K562 (cell line): Measurements from ENCODE around the gene CENPV. TPM values are rescaled to one million over a fixed set of nuclear protein-coding genes. Genes with fewer than 3 reads are reported as not detected.
A peak's percentile ranks its signal among the peaks of the same experiment; 100 is the strongest.

Source experiments
- ATAC-seq: fragments of 200-7000 bp; cut with Tn5 transposase; 3 replicates; pipeline ENCODE4 v1.9.1; 2020; ENCODE audit warnings: moderate library complexity
- BruUV-seq: library from RNA; stranded (reverse); fragments of 400-500 nt; replicated peaks from 2 replicates; lab custom pipeline; 2021; lab: Mats Ljungman, UMichigan
- CTCF ChIA-PET: fragments of 300-600 bp; formaldehyde crosslinking; extraction: SDS; loops from one replicate; lab custom pipeline; 2021; ENCODE audit warnings: low intra/inter-chr PET ratio; lab: Yijun Ruan, JAX
- POLR2A ChIA-PET: fragments of 300-600, 350-650 bp; sonication (Branson Sonifier 250); formaldehyde crosslinking; extraction: SDS; loops from one replicate; lab custom pipeline; 2021; ENCODE audit warnings: antibody characterized with exemption, inconsistent platforms; lab: Yijun Ruan, JAX
- DNase-seq, 4 experiments: peaks; one replicate each; pipeline versions ENCODE4 v3.0.0 to v3.0.0-alpha.2; 2011 to 2018; ENCODE audit warnings: low spot score in 3 of 4, mixed read lengths in 3 of 4; ENCODE audit errors: extremely low read depth in 1 of 4
- FAIRE-seq: peaks from 2 replicates; lab custom pipeline; 2011; peaks lifted over from hg19 to GRCh38; lab: Jason Lieb, UNC
- H2AFZ ChIP-seq: 2 replicates; pipeline ENCODE4 v1.6.0; 2011; ENCODE audit warnings: low read depth, low read length, control low read depth, inconsistent platforms
- H3K27ac ChIP-seq: fragments of 200-600 bp; 3 replicates; pipeline ENCODE4 v1.8.0; 2011; ENCODE audit warnings: low read depth, mild to moderate bottlenecking, control low read depth, inconsistent platforms, low read length, moderate library complexity, mixed read lengths; ENCODE audit errors: extremely low read depth
- H3K27me3 ChIP-seq, 2 experiments: fragments of 300-600 bp in 1 of 2; 2 replicates in 1 of 2; 3 replicates in 1 of 2; pipeline versions ENCODE4 v1.6.0 to v1.8.0; 2011; ENCODE audit warnings: inconsistent platforms in 2 of 2, low read length in 2 of 2, mild to moderate bottlenecking in 1 of 2, mixed read lengths in 1 of 2, moderate library complexity in 1 of 2; ENCODE audit not compliant: control insufficient read depth in 2 of 2, insufficient read depth in 2 of 2
- H3K36me3 ChIP-seq: fragments of 300-600 bp; 3 replicates; pipeline ENCODE4 v1.8.0; 2011; ENCODE audit warnings: mild to moderate bottlenecking, low read length, inconsistent platforms; ENCODE audit not compliant: control insufficient read depth, insufficient read depth
- H3K4me1 ChIP-seq, 2 experiments: fragments of 200-600 bp in 1 of 2; replicated peaks in 1 of 2; 2 replicates in 1 of 2; 3 replicates in 1 of 2; pipeline versions ENCODE4 v1.5.1 to v1.8.0; 2011; ENCODE audit warnings: inconsistent platforms in 2 of 2, low read length in 2 of 2, mild to moderate bottlenecking in 1 of 2, mixed read lengths in 1 of 2, moderate library complexity in 1 of 2; ENCODE audit not compliant: control insufficient read depth in 2 of 2, insufficient read depth in 2 of 2
- H3K4me2 ChIP-seq: 2 replicates; pipeline ENCODE4 v1.6.1; 2011; ENCODE audit warnings: low read length, control low read depth, inconsistent platforms, mixed read lengths; ENCODE audit not compliant: insufficient read depth
- H3K4me3 ChIP-seq: fragments of 200-600 bp; sonication (generic), shearing (Covaris generic); 2 replicates; pipeline ENCODE4 v1.5.1; 2016; ENCODE audit warnings: control low read depth, inconsistent platforms
- H3K79me2 ChIP-seq: fragments of 200-600 bp; 3 replicates; pipeline ENCODE4 v1.8.0; 2011; ENCODE audit warnings: low read length, inconsistent platforms; ENCODE audit not compliant: control insufficient read depth, insufficient read depth
- H3K9ac ChIP-seq, 2 experiments: 2 replicates each; pipeline versions ENCODE4 v1.6.0 to v1.6.1; 2011; ENCODE audit warnings: low read depth in 2 of 2, low read length in 2 of 2, control low read depth in 1 of 2, inconsistent platforms in 1 of 2, mild to moderate bottlenecking in 1 of 2, mixed read lengths in 1 of 2; ENCODE audit not compliant: insufficient read depth in 1 of 2
- H3K9me1 ChIP-seq: one replicate; pipeline ENCODE4 v1.6.0; 2011; ENCODE audit warnings: inconsistent platforms, mild to moderate bottlenecking, low read length, moderate library complexity; ENCODE audit not compliant: control insufficient read depth, insufficient read depth
- H3K9me3 ChIP-seq: replicated peaks from 2 replicates; pipeline ENCODE4 v1.5.1; 2011; ENCODE audit warnings: low read depth, low read length, inconsistent platforms; ENCODE audit not compliant: control insufficient read depth, insufficient read depth
- H4K20me1 ChIP-seq: replicated peaks from 2 replicates; pipeline ENCODE4 v1.6.1; 2011; ENCODE audit warnings: low read length, inconsistent platforms, mixed read lengths; ENCODE audit not compliant: control insufficient read depth, insufficient read depth
- MCM2 ChIP-seq: fragments of 450-650 bp; IDR thresholded peaks from 2 replicates; pipeline ENCODE4 v1.6.1; 2017; ENCODE audit warnings: low read depth, mild to moderate bottlenecking
- MCM3 ChIP-seq: fragments of 450-650 bp; IDR thresholded peaks from 2 replicates; pipeline ENCODE4 v1.6.1; 2016
- NR2C2 ChIP-seq, 2 experiments: fragments of 200-800 bp in 1 of 2; sonication (Bioruptor generic) in 1 of 2; sonication (generic) in 1 of 2; formaldehyde crosslinking in 1 of 2; IDR thresholded peaks; 2 replicates each; pipeline versions ENCODE4 v1.6.1 to v1.8.0; 2016 to 2022; ENCODE audit warnings: mild to moderate bottlenecking in 1 of 2, missing compliant biosample characterization in 1 of 2, missing genetic modification characterization in 1 of 2, missing genetic modification reagents in 1 of 2
- PHTF2 ChIP-seq: fragments of 250-450 bp; sonication (Bioruptor Pico); IDR thresholded peaks from 2 replicates; pipeline ENCODE4 v1.5.0; 2021; ENCODE audit warnings: mild to moderate bottlenecking
- SFPQ ChIP-seq: fragments of 200-400 bp; formaldehyde crosslinking; IDR thresholded peaks from 2 replicates; pipeline ENCODE4 v1.6.1; 2017; ENCODE audit warnings: mild to moderate bottlenecking, low read depth, low read length, moderate library complexity
- TCF3 ChIP-seq: sonication (generic); formaldehyde crosslinking; IDR thresholded peaks from 2 replicates; pipeline ENCODE4 v1.4.0; 2020; ENCODE audit warnings: mild to moderate bottlenecking, missing genetic modification reagents
- ZBTB1 ChIP-seq: sonication (generic); formaldehyde crosslinking; IDR thresholded peaks from 2 replicates; pipeline ENCODE4 v1.8.1; 2023; ENCODE audit warnings: missing genetic modification reagents, low read depth, mild to moderate bottlenecking, borderline replicate concordance
- ZBTB40 ChIP-seq, 2 experiments: fragments of 450-650 bp in 1 of 2; sonication (generic) in 1 of 2; formaldehyde crosslinking in 1 of 2; IDR thresholded peaks; 2 replicates each; pipeline versions ENCODE4 v1.7.1 to v1.9.0; 2016 to 2022; ENCODE audit warnings: inconsistent platforms in 1 of 2, mild to moderate bottlenecking in 1 of 2, missing genetic modification reagents in 1 of 2
- ZEB2 ChIP-seq: fragments of 450-650 bp; IDR thresholded peaks from 2 replicates; pipeline ENCODE4 v1.6.1; 2016
- ZNF12 ChIP-seq: sonication (generic); formaldehyde crosslinking; IDR thresholded peaks from 2 replicates; pipeline ENCODE4 v1.4.0; 2020; ENCODE audit warnings: mild to moderate bottlenecking, missing genetic modification reagents
- ZNF253 ChIP-seq: fragments of 250-450 bp; sonication (Bioruptor Pico); conservative IDR thresholded peaks from 2 replicates; pipeline ENCODE4 v1.6.1; 2021; ENCODE audit warnings: mild to moderate bottlenecking
- WGBS: fragments of 100-300 bp; shearing (Covaris generic); methylation state at CpG from one replicate; pipeline ENCODE4 v1.1.6; 2016; ENCODE audit warnings: low coverage, mixed read lengths; ENCODE audit not compliant: insufficient coverage; ENCODE audit errors: missing lambda C conversion rate; 5-methylcytosine and 5-hydroxymethylcytosine counted together
- in situ Hi-C: fragments of 300-500 bp; cut with MboI; formaldehyde crosslinking; loops from 4 replicates; pipeline ENCODE4 v1.15.0; 2018; ENCODE audit warnings: inconsistent platforms, mixed read lengths
- intact Hi-C: fragments of 100-400 bp; cut with micrococcal nuclease; formaldehyde crosslinking; loops from 2 replicates; pipeline ENCODE4 v1.14.2; 2022
- polyA plus RNA-seq, 8 experiments: library from polyadenylated mRNA; depleted of rRNA in 4 of 8; stranded (reverse) in 5 of 8; unstranded in 3 of 8; fragments of >200 nt; fragmentation: Nextera tagmentation in 2 of 8; fragmentation: Illumina TruSeq in 1 of 8; extraction: Ambion mirVana in 2 of 8; extraction: Trizol in 1 of 8; gene quantifications; 2 replicates each; pipeline versions ENCODE4 v1.2.1 to v1.2.3, GENCODE V29; 2011 to 2014; ENCODE audit warnings: inconsistent platforms in 1 of 8, missing spikeins in 1 of 8
- total RNA-seq, 7 experiments: library from RNA; depleted of rRNA in 6 of 7; stranded (reverse); fragments of >200 nt in 6 of 7; fragmentation: Illumina TruSeq in 2 of 7; extraction: Trizol in 2 of 7; gene quantifications; 2 replicates each; pipeline versions ENCODE4 v1.2.1 to v1.2.3, GENCODE V29; 2011 to 2021; ENCODE audit warnings: low replicate concordance in 1 of 7

Gene CENPV
- total and polyA plus RNA-seq, 9 of the 15 experiments (the other 6 are each of a cell fraction or from before 2014, with no cell fraction given) = 17.8 to 131 (median 89.3) TPM

GRCh38 chr17:16298140-16298662 is 55.1 kb downstream of the CENPV start:
- FAIRE-seq (peak; percentile 65), ATAC-seq (peak; percentile 67), DNase-seq (peak; percentile 22 to 66 (median 45))
- no peaks in the 10 kb centered on the region for H3K79me2 ChIP-seq
- CTCF ChIA-PET = no interaction called here
- H3K36me3 ChIP-seq = peaks cover 5% of the 10 kb centered on the region; the same call in 2 of the 3 replicates
- 25% methylated on average over 1 of the region's 1 CpG for WGBS
- no peaks in the 10 kb centered on the region for H3K9me1 ChIP-seq
- H3K27me3 ChIP-seq = no peaks in the 10 kb centered on the region
- H3K9me3 ChIP-seq = no peaks in the 10 kb centered on the region
- H3K27ac ChIP-seq = peak overlapping the region; percentile 46; the same call in 2 of the 3 replicates
- H3K9ac ChIP-seq = no peak overlapping the region
- in situ Hi-C loops (no loop called here), intact Hi-C loops (no loop called here)
- H3K4me2 ChIP-seq = no peak overlapping the region
- no peak overlapping the region for H2AFZ ChIP-seq
- BruUV-seq = no TSS peak
- peaks cover 9 to 19% of the 10 kb centered on the region in 2 experiments; a peak in 3 of 5 replicates for H3K4me1 ChIP-seq
- H3K4me3 ChIP-seq = no peak overlapping the region
- POLR2A ChIA-PET = interaction anchor here (1.2 kb wide), 1 partner anchor 9 kb away, joined by 3 read pairs; no protein-coding TSS in a partner anchor
- H4K20me1 ChIP-seq = no peaks in the 10 kb centered on the region
- no peak for TF ChIP-seq PHTF2 (CRISPR knock-in tag)
- TF ChIP-seq MCM3 = no peak
- 0 out of 2 replicates have a peak, but pooled peaks have one; percentile 19 for TF ChIP-seq ZEB2
- TF ChIP-seq TCF3 (CRISPR knock-in tag) = peak; percentile 84
- TF ChIP-seq ZBTB1 (CRISPR knock-in tag) = no peak
- no peak for TF ChIP-seq MCM2
- TF ChIP-seq SFPQ = no peak
- TF ChIP-seq ZBTB40 (IDR thresholded peaks at IDR 0.05) = no peak
- TF ChIP-seq ZBTB40 (CRISPR knock-in tag; IDR thresholded peaks at IDR 0.05) = no peak
- TF ChIP-seq ZNF253 (CRISPR knock-in tag) = no peak
- TF ChIP-seq NR2C2 (CRISPR knock-in tag; IDR thresholded peaks at IDR 0.05) = no peak
- no peak for TF ChIP-seq NR2C2 (tag; IDR thresholded peaks at IDR 0.05)
- no peak for TF ChIP-seq ZNF12 (CRISPR knock-in tag)
